DOHH2 (cell line): ENCODE results near the gene KIF1A.

Source experiments
- EZH2phosphoT487 ChIP-seq: fragments of 200-600 bp; sonication (generic); IDR thresholded peaks from 2 replicates; pipeline ENCODE4 v1.6.1; 2017; ENCODE audit warnings: borderline replicate concordance, mild to moderate bottlenecking, antibody characterized with exemption, low read length, moderate library complexity, mixed read lengths
- TF ChIP-seq, protein P1 (sequence below): fragments of 200-600 bp; sonication (generic); IDR thresholded peaks from one replicate; pipeline ENCODE4 v1.5.1; 2014; ENCODE audit warnings: antibody characterized with exemption, mild to moderate bottlenecking, low read depth, low read length; ENCODE audit not compliant: poor library complexity, severe bottlenecking

GRCh38 chr2:240701091-240701735 is 118.8 kb downstream of the KIF1A start:
- TF ChIP-seq, protein P1, sequence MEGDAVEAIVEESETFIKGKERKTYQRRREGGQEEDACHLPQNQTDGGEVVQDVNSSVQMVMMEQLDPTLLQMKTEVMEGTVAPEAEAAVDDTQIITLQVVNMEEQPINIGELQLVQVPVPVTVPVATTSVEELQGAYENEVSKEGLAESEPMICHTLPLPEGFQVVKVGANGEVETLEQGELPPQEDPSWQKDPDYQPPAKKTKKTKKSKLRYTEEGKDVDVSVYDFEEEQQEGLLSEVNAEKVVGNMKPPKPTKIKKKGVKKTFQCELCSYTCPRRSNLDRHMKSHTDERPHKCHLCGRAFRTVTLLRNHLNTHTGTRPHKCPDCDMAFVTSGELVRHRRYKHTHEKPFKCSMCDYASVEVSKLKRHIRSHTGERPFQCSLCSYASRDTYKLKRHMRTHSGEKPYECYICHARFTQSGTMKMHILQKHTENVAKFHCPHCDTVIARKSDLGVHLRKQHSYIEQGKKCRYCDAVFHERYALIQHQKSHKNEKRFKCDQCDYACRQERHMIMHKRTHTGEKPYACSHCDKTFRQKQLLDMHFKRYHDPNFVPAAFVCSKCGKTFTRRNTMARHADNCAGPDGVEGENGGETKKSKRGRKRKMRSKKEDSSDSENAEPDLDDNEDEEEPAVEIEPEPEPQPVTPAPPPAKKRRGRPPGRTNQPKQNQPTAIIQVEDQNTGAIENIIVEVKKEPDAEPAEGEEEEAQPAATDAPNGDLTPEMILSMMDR, result no peak
- TF ChIP-seq EZH2phosphoT487, result no peak
